MM.1S (cell line): ENCODE results near the gene SLC35G6.

Source experiments
- DNase-seq: peaks from one replicate; pipeline ENCODE4 v3.0.0-alpha.2; 2015
- H2AFZ ChIP-seq: fragments of 300-600 bp; sonication (generic); 2 replicates; pipeline ENCODE4 v1.6.0; 2016; ENCODE audit warnings: antibody characterized with exemption, low read length
- H3F3A ChIP-seq: fragments of 300-600 bp; sonication (generic); 2 replicates; pipeline ENCODE4 v1.6.1; 2016; ENCODE audit warnings: mild to moderate bottlenecking, antibody characterized with exemption, low read length, moderate library complexity, mixed read lengths; ENCODE audit not compliant: insufficient read depth
- H3K27ac ChIP-seq: fragments of 300-600 bp; sonication (generic); 2 replicates; pipeline ENCODE4 v1.5.1; 2016; ENCODE audit warnings: mild to moderate bottlenecking, low read length
- H3K27me3 ChIP-seq: fragments of 300-600 bp; sonication (generic); replicated peaks from 2 replicates; pipeline ENCODE4 v1.6.0; 2016; ENCODE audit warnings: low read length; ENCODE audit not compliant: insufficient read depth
- H3K36me3 ChIP-seq: fragments of 300-600 bp; sonication (generic); replicated peaks from 2 replicates; pipeline ENCODE4 v1.6.1; 2016; ENCODE audit warnings: mild to moderate bottlenecking, low read length, mixed read lengths; ENCODE audit not compliant: insufficient read depth
- H3K4me1 ChIP-seq: fragments of 300-600 bp; sonication (generic); 2 replicates; pipeline ENCODE4 v1.6.1; 2016; ENCODE audit warnings: low read length, mixed read lengths
- H3K4me2 ChIP-seq: fragments of 300-600 bp; sonication (generic); 2 replicates; pipeline ENCODE4 v1.6.0; 2016; ENCODE audit warnings: low read depth, low read length
- H3K4me3 ChIP-seq: fragments of 300-600 bp; sonication (generic); 2 replicates; pipeline ENCODE4 v1.5.1; 2016; ENCODE audit warnings: low read length, mixed read lengths
- H3K79me2 ChIP-seq: fragments of 300-600 bp; sonication (generic); 2 replicates; pipeline ENCODE4 v1.6.1; 2016; ENCODE audit warnings: mixed run types, low read length, mixed read lengths
- H3K9ac ChIP-seq: fragments of 300-600 bp; sonication (generic); 2 replicates; pipeline ENCODE4 v1.6.1; 2016; ENCODE audit warnings: low read length, mixed read lengths
- H3K9me2 ChIP-seq: fragments of 300-600 bp; sonication (generic); replicated peaks from 2 replicates; pipeline ENCODE4 v1.6.1; 2016; ENCODE audit warnings: mild to moderate bottlenecking, low read length, mixed read lengths; ENCODE audit not compliant: insufficient read depth
- H3K9me3 ChIP-seq: fragments of 300-600 bp; sonication (generic); replicated peaks from 2 replicates; pipeline ENCODE4 v1.6.1; 2016; ENCODE audit warnings: mild to moderate bottlenecking, low read length, mixed read lengths; ENCODE audit not compliant: insufficient read depth
- H4K20me1 ChIP-seq: fragments of 300-600 bp; sonication (generic); 2 replicates; pipeline ENCODE4 v1.6.1; 2016; ENCODE audit warnings: mild to moderate bottlenecking, low read length, moderate library complexity, mixed read lengths; ENCODE audit not compliant: insufficient read depth
- EZH2 ChIP-seq: fragments of 300-600 bp; sonication (generic); optimal IDR thresholded peaks from 2 replicates; pipeline ENCODE3; 2017; ENCODE audit warnings: low read depth, mild to moderate bottlenecking, antibody characterized with exemption, low read length, mixed read lengths
- EZH2phosphoT487 ChIP-seq: fragments of 300-600 bp; sonication (generic); IDR thresholded peaks from 2 replicates; pipeline ENCODE4 v1.6.1; 2018; ENCODE audit warnings: antibody characterized with exemption, low read length
- TF ChIP-seq, protein P1 (sequence below): fragments of 300-600 bp; sonication (generic); IDR thresholded peaks from 2 replicates; pipeline ENCODE4 v1.5.1; 2016; ENCODE audit warnings: antibody characterized with exemption, low read length, mixed read lengths

SLC35G6 gene

DNA sequence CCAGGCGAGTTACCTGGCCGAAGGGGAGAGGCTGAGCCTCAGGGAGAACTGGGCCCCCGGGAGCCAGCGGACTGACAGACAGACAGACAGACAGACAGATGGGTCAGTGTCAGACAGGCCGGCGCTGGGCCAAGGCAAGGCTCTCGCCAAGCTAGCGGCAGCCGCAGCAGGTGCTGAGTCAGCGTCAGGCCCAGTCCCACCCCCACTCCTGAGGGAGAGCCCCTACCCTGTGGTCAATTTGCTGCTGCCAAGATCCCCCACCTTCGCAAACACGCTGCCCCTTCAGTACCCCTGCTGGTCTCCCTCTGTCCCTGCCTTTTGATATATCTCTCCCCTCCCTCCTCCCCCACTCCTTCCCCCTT lies 40.4 kb upstream of the SLC35G6 start:
- no peaks in the 10 kb centered on the region for H3K36me3 ChIP-seq
- H4K20me1 ChIP-seq: no peaks in the 10 kb centered on the region
- peaks cover 75% of the 10 kb centered on the region for H3K27me3 ChIP-seq
- no peak overlapping the region for H3K4me2 ChIP-seq
- H3K4me1 ChIP-seq: peaks cover 10% of the 10 kb centered on the region
- H3F3A ChIP-seq: peaks cover 9% of the 10 kb centered on the region
- H3K9ac ChIP-seq: no peak overlapping the region
- no peaks in the 10 kb centered on the region for H3K9me2 ChIP-seq
- DNase-seq: no peak
- TF ChIP-seq EZH2phosphoT487 (no peak), EZH2 (no peak)
- TF ChIP-seq, protein P1, sequence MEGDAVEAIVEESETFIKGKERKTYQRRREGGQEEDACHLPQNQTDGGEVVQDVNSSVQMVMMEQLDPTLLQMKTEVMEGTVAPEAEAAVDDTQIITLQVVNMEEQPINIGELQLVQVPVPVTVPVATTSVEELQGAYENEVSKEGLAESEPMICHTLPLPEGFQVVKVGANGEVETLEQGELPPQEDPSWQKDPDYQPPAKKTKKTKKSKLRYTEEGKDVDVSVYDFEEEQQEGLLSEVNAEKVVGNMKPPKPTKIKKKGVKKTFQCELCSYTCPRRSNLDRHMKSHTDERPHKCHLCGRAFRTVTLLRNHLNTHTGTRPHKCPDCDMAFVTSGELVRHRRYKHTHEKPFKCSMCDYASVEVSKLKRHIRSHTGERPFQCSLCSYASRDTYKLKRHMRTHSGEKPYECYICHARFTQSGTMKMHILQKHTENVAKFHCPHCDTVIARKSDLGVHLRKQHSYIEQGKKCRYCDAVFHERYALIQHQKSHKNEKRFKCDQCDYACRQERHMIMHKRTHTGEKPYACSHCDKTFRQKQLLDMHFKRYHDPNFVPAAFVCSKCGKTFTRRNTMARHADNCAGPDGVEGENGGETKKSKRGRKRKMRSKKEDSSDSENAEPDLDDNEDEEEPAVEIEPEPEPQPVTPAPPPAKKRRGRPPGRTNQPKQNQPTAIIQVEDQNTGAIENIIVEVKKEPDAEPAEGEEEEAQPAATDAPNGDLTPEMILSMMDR: no peak
- no peak overlapping the region for H2AFZ ChIP-seq
- H3K4me3 ChIP-seq: no peak overlapping the region
- H3K27ac ChIP-seq: no peak overlapping the region
- no peaks in the 10 kb centered on the region for H3K9me3 ChIP-seq
- H3K79me2 ChIP-seq: no peaks in the 10 kb centered on the region

DNA sequence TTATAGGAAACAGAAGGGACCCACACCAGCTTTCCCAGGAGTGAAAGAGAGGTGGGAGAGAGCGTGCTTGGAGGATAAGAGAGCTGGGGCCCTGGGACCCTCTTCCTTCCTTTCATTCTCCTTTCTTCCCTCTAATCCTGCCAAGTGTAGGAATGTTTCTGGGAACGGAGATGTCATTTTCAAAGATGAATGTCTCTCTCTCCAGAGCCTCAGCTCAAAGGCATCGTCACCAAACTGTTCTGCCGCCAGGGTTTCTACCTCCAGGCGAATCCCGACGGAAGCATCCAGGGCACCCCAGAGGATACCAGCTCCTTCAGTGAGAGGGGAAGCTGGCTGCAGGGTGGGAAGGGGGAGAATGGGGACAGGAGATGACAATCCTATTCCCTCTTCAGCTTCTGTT lies 40.0 kb upstream of the SLC35G6 start:
- H2AFZ ChIP-seq: no peak overlapping the region
- 0 out of 2 replicates have a peak, but pooled peaks cover 4% of the 10 kb centered on the region for H3F3A ChIP-seq
- no peak for DNase-seq
- no peaks in the 10 kb centered on the region for H3K79me2 ChIP-seq
- H3K4me2 ChIP-seq: no peak overlapping the region
- no peaks in the 10 kb centered on the region for H3K36me3 ChIP-seq
- H4K20me1 ChIP-seq: no peaks in the 10 kb centered on the region
- no peaks in the 10 kb centered on the region for H3K9me3 ChIP-seq
- no peak overlapping the region for H3K4me3 ChIP-seq
- peaks cover 8% of the 10 kb centered on the region for H3K4me1 ChIP-seq
- peaks cover 79% of the 10 kb centered on the region for H3K27me3 ChIP-seq
- H3K27ac ChIP-seq: no peak overlapping the region
- H3K9me2 ChIP-seq: no peaks in the 10 kb centered on the region
- H3K9ac ChIP-seq: no peak overlapping the region
- TF ChIP-seq EZH2: no peak
- no peak for TF ChIP-seq EZH2phosphoT487
- TF ChIP-seq, protein P1: no peak

DNA sequence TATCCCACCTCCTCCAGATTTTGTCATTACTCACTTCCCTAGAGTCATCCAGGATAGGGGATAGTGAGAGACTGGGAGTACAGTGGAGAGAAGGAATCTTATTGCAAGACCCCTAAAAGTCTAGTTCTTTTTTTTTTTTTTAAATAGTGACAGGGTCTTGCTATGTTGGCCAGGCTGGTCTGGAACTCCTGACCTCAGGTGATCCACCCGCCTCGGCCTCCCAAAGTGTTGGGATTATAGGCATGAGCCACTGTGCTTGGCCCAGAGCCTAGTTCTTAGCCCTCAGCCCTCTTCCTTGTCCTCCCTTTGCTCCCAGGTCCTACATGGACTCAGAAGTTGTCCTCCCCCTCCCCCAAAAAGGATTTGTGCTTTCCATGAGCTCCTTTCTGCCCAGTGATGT lies 39.1 kb upstream of the SLC35G6 start:
- no peaks in the 10 kb centered on the region for H3K36me3 ChIP-seq
- peaks cover 2% of the 10 kb centered on the region; the same call in 1 of the 2 replicates for H3K4me1 ChIP-seq
- H3F3A ChIP-seq: no peaks in the 10 kb centered on the region
- no peak overlapping the region for H2AFZ ChIP-seq
- no peak for TF ChIP-seq EZH2phosphoT487
- TF ChIP-seq, protein P1: no peak
- TF ChIP-seq EZH2: no peak
- no peak overlapping the region for H3K27ac ChIP-seq
- no peaks in the 10 kb centered on the region for H3K9me3 ChIP-seq
- H3K9me2 ChIP-seq: no peaks in the 10 kb centered on the region
- H4K20me1 ChIP-seq: no peaks in the 10 kb centered on the region
- H3K4me3 ChIP-seq: no peak overlapping the region
- peaks cover 88% of the 10 kb centered on the region for H3K27me3 ChIP-seq
- no peak for DNase-seq
- no peak overlapping the region for H3K9ac ChIP-seq
- no peak overlapping the region for H3K4me2 ChIP-seq
- H3K79me2 ChIP-seq: no peaks in the 10 kb centered on the region
